ENCODE data around the gene IL17F.

GRCh38 chr6:52285177-52286068, 41.1 kb upstream of the IL17F start:
- no peak for TF ChIP-seq YY1 (IDR thresholded peaks at IDR 0.05; ENCODE audit: low read depth)
- no peak for TF ChIP-seq EP300 (IDR thresholded peaks at IDR 0.05; ENCODE audit: borderline replicate concordance)
